GM21528 (cell line): ENCODE data around the gene KIAA2012.

Experiments used
- ATAC-seq: cut with Tn5 transposase; IDR thresholded peaks from one replicate; pipeline ENCODE4 v1.9.1; 2021; ENCODE audit warnings: mild to moderate bottlenecking, moderate library complexity; ENCODE audit not compliant: unreplicated experiment, low FRiP score

KIAA2012 gene

GRCh38 chr2:202072737-202073401, at the start of gene KIAA2012:
Gene KIAA2012 (plus strand): TSS chr2:202073255. CDS start chr2:202073628, 373 bp downstream.
- ATAC-seq: no peak

GRCh38 chr2:202023904-202024266, 49.2 kb upstream of the KIAA2012 start:
- ATAC-seq: no peak

- no peak for ATAC-seq
Measured at GRCh38 chr2:202024871-202025270, 48.2 kb upstream of the KIAA2012 start.

GRCh38 chr2:202025816-202026215, 47.2 kb upstream of the KIAA2012 start:
- ATAC-seq: no peak

- ATAC-seq: no peak
Measured at GRCh38 chr2:202026507-202026906, 46.5 kb upstream of the KIAA2012 start.

- ATAC-seq: no peak
Measured at GRCh38 chr2:202030691-202031090, 42.4 kb upstream of the KIAA2012 start.

- no peak for ATAC-seq
Measured at GRCh38 chr2:202031246-202031951, 41.7 kb upstream of the KIAA2012 start.

GRCh38 chr2:202032846-202033316, 40.2 kb upstream of the KIAA2012 start:
- peak; percentile 2 for ATAC-seq

GRCh38 chr2:202033317-202034248, 39.5 kb upstream of the KIAA2012 start, which contains the start of gene FZD7:
Gene FZD7 (plus strand): TSS chr2:202033855. CDS start chr2:202034648, 793 bp downstream.
- peak; percentile 83 for ATAC-seq

GRCh38 chr2:202034249-202035088, 38.6 kb upstream of the KIAA2012 start:
- peak; percentile 23 for ATAC-seq

- no peak for ATAC-seq
Measured at GRCh38 chr2:202035089-202035940, 37.7 kb upstream of the KIAA2012 start.

- no peak for ATAC-seq
Measured at GRCh38 chr2:202035941-202036372, 37.1 kb upstream of the KIAA2012 start.

- no peak for ATAC-seq
Measured at GRCh38 chr2:202036601-202037037, 36.4 kb upstream of the KIAA2012 start.

- ATAC-seq: no peak
Measured at GRCh38 chr2:202037086-202037485, 36.0 kb upstream of the KIAA2012 start.

- ATAC-seq: no peak
Measured at GRCh38 chr2:202038471-202039277, 34.4 kb upstream of the KIAA2012 start.

- no peak for ATAC-seq
Measured at GRCh38 chr2:202039278-202040078, 33.6 kb upstream of the KIAA2012 start.
